ENCODE data around the gene RCBTB2.

The RCBTB2 gene

DNA sequence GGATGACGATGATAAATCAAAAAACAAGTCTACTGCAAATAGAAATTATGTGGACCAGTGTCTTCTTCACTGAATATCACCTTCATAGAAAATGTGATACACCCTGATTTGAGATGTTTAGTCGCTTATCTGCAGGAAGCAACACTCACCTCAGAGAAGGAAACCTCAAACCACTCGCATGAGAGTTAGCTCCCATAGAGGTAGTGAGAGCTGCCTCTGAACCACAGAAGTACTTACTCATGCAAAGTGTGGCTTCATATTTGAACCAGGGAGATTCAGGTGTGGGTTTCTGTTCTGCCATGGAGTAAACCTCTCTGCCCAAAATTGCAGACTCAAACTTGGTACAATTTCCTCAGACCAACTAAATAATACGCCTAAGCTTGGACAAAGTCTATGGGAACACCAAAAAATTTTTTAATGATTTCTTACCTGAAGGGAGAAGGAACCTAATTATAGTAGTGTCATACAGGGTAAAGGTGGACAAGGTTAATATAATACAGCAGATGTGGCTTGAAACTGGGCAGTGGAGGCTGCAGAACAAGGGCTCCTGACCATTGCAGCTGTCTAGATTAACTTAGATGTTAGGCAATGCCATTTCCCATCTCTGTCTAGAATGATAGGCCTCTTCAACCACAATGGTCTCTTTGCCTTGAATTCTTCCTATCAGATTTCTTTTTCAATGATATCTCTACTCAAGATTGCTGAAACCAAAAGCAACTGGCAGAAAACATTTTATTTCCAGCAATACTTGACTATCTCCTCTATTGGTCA, 29.6 kb upstream of the RCBTB2 start:
- DNase-seq: no peak

DNA sequence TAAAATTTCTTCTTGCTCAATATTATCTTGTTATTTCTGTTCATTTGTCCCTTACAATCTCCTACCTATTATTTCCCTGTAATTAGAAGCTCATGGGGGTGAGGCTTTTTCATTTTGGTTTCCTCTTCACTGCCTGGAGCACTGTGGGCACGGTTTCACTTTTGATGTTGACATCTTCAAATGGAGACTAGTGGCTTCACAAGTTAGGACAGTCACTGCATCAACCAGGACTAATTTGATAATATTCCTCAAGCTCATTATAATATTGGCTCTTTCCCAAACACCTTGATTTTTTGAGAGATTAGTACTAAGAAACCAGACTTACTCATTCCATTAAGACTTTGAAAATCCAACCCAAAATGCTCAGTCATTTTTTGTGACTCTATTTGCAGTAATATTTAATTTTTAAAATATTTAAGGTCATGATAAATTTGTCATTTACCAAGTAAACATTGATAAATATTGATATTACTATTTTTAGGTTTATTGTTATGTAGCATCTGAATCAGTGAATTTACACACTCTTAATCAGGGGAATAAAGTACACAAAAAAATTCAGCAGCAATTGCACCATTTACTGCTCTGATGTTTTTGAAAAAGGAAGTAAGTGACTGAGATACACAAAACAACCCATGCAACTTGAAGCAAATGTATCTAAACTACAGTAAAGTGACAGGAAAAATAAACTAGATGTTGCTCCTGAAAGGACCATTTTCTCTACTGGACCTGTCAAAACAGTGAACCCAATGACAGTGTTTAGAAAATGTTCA, 28.8 kb upstream of the RCBTB2 start:
- DNase-seq: no peak

DNA sequence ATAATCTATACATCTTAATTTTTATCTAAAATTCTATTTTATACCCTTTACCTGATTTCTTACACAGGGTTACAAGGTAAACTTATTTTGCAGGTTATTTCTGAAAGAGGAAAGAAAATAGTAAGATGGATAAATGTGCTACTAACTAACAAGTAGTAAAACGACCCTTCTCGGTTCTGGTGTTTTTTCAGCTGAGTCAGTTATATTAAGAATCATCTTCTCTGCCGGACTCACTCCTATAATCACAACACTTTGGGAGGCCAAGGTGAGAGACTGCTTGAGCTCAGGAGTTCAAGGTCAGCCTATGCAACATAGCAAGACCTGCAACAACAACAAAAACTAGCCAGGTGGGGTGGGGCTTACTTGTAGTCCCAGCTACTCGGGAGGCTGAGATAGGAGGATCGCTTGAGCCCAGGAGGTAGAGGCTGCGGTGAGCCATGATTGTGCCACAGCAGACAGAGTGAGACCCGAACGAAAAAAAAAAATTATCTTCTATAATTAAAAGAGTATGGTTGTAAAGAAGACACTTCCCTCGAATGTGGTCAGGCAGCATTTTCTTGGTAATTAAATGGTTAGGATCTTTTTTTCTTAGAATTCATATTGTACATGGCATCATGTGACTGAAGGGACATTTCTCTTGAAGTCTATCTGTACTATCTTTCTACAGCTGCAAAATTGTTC, 27.9 kb upstream of the RCBTB2 start:
- no peak for DNase-seq

DNA sequence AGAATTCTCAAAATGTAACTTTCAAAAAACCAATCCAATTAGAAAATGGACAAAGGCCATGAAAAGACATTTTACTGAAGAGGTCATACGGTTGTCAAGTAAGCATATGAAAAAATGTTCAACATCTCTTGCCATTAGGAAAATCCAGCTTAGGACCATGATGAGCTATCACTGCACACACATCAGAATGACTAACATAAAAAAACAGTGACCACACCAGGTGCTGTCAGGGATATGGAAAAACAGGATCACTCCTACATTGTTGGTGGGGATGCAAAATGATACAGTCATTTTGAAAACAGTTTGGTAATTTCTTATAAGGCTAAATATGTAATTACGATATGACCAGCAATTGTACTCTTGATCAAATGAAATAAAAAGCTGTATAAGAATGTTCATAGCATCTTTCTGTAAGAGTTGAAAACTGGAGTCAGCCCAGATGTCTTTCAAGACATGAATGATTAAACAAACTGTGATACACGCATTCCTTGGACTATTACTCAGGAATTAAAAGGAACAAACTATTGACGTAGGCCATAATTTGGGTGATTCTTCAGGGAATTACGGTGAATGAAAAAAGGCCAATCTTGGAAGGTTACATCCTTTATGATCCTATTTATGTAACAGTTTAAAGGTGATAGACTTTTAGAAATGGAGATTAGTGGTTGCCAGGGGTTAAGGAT, 26.9 kb upstream of the RCBTB2 start:
- DNase-seq: no peak

DNA sequence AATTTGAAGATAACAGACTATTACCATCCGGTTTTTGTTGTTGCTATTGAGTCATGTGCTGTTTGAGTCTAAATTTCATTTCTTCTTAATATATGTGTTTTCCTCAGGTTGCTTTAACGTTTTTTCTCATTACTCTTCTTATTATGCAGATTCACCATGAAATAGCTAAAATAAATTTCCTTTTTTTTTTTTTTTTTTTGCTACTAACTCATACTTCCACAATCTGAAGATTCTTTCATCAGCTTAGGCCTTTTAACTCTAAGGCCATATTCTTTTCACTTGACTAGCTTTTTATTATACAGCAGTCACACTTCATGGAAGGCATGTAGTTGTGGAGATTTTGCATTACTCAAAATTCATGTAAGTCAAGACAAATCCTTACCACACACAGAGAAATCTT, 23.9 kb upstream of the RCBTB2 start:
- no peak for DNase-seq

DNA sequence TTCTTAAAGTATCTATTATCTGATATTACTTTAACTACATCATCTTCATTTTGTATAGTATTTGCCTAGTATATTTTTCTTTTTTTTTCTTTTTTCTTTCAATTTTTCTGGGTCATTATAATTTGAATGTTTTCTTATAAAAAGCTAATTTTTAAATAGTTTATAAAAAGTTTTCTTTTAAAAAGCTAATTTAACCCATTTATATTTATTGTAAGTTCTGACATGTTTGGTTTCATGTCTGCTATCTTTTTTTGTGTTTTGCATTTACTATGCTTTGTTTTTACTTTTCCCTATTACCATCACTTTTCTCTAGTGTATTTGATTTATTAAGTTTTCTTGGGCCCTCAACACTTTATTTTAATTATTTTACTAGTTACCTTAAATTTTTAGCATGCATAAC, 22.6 kb upstream of the RCBTB2 start:
- no peak for DNase-seq

DNA sequence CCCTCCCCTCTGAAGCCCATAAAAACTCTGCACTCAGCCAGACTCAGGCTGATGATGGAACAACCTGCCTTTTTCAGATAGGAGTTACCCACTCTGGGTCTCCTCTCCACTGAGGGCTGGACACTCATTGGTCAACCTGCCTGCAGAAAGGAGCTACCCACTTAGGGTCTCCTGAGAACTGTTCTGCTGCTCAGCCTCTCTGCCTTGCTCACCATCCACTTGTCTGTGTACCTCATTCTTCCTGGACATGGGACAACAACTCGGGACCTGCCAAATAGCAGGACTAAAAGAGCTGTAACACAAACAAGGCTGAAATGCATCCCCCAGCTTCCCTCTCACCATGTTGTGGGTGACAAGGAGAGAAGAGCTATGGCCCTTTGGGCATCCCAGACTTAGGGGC, 18.4 kb upstream of the RCBTB2 start:
- DNase-seq: no peak

DNA sequence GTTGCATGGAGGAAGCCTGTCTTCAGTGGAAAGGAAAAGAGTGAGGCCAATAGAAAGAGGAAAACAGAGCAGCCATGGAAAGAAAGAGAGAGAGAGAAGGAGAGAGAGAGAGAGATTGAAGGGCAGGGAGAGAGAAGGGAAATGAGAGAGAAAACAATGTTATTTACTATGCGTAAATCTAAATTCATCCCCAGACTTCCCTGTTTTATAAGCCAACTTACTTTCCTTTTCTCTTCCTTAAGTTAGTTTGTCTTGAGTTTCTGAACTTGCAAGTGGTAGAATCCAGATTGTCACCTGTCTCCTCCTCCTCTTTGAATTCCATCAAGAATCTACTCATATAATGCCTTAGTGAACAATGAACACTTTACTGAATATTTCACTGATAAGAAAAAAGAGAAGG, 16.8 kb upstream of the RCBTB2 start:
- DNase-seq: no peak

DNA sequence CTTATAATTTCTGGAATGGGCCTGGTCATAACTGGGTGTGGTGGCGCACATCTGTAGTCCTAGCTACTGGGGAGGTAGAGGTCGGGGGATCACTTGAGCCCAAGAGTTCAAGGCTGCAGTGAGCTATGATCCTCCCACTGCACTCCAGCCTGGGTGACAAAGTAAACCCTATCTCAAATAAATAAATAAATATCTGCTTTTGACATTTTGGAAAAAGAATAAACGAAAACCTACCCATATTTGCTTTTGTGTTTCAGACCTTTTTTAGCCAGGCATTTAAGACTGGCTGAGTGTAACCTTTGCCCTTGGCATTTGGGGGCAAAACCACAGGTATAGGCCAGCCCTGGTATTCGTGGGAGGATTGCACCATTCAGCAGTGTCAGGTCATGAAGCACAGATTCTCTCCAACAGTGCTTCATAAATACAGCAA, 14.8 kb upstream of the RCBTB2 start:
- DNase-seq: no peak

DNA sequence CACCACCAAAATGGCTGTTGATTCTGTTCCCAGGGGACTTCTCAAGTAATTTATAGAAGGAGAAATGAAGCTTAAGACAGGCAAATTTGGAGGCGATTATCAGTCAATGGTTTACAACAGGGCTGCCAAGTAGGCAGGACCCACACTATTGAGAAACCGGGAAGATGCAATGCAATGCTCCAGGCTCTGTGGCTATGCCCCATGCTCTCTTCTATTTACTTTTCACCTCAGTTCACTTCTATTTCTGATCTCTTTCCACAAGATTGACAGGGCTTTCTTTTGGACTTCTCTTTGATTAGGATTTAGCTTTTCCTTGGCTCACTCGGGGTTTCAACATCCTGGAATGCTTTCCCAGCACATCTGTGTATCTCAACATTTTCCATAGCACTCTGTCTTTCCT, 12.7 kb upstream of the RCBTB2 start:
- no peak for DNase-seq

DNA sequence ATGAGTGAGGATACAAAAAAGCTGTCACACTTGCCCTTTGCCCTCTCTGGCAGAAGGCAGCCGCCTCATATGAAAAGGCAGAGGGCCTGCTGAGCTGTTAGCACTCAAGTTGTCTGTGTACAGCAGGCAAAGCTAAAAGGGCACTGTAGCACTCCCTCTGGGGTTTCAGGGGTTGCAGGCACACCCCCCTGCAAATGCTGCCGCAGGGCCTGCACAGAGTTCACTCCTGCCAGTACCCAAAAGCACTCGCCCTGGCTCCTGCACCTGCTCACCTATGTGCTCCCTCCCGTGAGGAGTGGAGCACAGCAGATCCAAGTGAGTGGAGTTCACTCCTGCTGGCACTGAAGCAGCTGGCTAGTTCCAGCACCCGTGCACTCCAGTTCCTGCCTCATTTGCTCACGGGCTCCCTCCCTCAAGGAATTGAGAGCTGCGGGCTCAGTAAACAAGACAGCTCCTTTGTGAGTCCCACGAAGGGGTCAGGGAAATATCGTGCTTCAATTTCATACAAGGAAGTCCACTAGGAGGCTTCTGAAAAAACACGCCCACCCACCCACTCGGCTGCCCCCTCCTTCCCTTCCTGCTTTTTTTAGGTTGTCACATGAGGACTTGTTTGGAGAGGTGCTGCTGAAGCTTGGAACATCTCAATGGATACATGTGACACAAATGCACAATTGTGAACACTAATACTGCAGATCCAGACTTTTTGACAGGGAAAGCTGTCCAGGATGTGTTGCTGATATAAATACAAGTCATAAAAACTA, 9.9 kb upstream of the RCBTB2 start:
- no peak for DNase-seq

DNA sequence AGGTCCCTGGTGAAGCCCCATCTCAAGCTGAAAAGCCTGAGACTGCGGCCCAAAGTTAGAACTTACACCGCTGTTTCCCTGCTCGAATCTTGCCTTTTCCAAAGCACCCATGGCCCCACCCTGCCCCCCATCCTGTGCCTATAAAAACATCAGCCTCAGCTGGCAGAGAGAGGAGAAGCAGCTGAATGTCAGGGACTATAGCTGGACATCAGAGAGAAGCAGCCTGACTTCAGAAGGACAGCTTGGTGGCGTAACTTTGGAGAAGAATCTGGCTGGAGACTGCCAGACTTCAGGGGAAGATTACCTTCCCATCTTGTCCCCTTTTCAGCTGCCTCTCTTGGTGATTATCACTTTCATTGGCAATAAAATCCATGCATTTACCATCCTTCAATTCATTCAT, 9.3 kb upstream of the RCBTB2 start:
- DNase-seq: no peak

DNA sequence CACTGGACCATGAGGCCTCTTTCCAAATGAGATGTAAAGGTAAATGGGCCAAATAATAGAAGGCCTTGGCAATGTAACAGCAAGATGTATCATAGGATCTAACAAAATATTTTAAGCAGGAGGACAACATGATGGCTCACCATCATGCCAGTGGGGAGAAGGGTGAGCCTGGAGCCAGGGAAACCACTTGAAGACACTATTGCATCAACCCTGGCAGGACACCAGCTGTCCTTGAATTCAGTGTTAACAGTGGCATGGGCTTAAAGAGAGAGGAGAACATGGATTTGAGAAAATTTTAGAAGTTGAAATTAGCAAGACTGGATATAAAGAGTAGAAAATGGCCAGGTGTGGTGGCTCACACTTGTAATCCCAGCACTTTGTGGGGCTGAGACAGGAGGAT, 6.7 kb upstream of the RCBTB2 start:
- no peak for DNase-seq

DNA sequence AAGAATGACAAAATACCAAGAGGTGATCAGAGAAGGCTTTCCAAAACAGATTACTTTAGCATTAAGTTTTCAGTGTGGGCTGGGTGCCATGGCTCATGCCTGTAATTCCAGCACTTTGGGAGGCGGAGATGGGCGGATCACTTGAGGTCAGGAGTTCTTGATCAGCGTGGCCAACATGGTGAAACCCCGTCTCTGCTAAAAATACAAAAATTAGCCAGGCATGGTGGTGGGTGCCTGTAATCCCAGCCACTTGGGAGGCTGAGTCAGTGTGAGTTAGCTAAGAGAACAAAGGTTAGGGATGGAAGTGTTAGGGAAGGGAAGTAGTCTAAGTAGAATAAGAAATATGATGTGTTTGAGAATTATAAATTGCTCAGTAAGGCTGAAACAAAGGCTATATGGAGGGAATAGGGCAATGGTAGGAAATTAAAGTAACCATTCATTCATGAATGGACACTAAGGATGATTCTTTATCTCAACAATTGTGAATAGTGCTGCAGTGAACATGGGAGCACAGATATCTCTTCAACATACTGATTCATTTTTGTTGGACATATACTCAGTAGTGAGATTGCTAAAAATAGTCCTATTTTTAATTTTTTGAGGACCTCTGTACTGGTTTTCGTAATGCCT, 3.9 kb upstream of the RCBTB2 start:
- DNase-seq: no peak

DNA sequence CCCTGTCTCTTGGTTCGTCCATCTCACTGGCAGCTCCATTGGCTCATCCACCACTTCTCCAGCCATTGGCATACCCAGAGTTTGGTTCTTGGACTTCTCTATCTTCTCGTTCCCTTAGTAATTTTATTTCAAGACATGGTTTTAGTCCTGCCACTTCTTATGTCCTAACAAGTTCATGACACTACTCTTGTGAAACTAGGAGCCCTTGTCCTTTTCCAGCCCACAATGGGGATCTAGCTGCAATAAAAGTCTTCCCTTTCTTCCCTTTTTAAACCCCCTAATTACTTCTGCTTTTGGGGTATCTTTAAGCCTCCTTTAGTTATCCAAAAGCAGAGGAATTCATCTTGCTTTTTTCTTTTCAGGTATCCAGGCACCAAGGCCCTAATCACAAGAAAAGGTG, 2.9 kb upstream of the RCBTB2 start:
- DNase-seq: no peak

DNA sequence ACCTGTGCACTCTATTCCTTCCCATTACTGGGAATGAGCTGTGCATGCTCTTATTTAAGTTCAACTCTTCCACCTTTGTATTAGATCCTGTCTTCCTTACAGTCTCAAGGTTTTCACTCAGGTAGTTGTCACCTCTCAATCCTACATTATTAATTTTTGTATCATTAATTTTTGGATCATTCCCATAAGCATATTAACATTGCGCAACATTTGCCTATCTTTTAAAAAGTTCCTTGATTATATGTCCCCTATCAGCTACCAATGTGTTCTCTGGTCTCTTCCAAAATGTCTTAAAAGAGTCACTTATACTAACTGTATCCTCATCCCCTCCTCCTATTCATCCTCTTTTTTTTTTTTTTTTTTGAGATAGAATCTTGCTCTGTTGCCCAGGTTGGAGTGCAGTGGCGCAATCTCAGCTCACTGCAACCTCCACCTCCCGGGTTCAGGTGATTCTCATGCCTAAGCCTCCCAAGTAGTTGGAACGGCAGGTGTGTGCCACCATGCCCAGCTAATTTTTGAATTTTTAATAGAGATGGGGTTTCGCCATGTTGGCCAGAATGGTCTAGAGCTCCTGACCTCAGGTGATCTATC, 2.1 kb upstream of the RCBTB2 start:
- DNase-seq: no peak

DNA sequence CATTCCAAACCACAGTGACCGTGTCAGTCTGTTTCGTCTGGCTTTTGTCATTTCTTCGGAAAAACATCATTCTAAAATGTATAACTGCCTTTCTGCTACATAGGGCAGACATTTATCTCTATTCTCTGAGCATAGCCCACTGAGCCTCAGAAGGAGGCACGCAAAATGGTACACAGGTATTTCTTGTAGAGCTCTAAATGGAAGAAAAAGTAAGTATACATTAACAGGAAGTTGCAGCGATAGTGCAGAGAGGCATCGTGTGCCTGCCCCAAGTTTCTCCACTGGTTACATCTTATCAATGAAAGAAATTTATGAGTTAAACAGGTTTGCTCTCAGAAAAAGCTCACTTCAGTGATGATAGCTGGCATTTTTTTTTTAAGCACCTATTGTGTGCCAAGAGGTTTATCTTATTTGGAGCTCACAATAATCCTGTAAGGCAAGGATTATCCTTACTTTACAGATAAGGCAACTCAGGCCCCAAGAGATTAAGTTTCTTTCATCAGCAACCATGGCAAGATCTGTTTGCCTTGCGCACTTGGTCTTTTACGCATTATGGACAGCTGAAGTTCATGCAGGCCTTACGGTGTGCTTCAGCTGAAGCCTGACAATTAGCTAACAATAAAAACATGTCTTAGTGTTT, 1.2 kb upstream of the RCBTB2 start:
- no peak for DNase-seq

DNA sequence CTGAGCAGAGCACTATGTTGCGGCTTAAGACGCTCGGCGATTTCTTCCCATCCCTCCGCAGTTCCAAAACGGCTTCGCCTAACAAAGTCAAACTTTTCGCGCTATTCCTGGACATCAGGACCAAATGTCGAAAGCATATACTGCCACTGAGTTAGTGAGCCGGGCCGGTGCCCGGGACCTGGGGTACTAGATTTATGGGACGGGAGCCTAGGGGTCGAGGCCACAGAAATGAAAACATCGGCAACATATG, 699 bp downstream of the RCBTB2 start:
- no peak for DNase-seq

DNA sequence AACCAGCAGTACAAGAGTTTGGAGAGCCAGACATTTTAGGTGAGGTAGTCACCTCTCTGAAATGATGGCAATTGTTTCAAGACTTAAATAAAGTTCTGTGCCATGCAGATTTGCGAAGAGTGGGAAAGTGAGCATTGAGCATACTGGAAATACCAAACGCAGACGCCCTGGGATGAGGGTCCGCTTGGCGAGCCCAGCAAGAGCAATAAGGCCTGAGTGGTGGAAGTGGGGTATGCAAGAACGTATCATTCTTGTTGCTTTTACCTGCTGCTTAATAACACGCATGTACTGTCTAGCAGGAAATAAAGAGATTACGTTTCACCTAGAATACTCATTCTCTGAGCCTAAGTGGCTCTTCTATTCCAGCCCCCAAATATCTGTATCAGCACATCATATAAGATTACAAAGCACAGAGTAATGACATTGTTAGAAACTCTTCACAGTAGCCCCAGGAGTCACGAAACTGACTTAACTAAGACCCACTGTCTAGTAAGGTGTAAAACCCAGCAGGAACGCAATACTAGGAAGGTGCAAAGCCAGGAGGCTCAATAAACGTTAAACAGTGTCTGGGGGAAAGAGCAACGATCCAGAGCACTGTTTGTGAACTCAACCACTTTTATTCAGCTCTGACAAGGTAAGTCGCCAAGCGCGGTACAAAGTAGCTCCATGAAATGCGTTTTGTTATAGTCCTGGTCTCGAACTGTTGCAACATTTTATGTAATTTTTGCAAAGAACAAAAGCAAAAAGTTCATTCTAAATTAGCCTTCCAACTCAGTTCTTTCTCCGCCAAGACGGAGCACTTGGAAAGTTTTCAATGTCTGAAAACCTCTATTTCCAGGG, 1.2 kb downstream of the RCBTB2 start:
- DNase-seq: no peak

DNA sequence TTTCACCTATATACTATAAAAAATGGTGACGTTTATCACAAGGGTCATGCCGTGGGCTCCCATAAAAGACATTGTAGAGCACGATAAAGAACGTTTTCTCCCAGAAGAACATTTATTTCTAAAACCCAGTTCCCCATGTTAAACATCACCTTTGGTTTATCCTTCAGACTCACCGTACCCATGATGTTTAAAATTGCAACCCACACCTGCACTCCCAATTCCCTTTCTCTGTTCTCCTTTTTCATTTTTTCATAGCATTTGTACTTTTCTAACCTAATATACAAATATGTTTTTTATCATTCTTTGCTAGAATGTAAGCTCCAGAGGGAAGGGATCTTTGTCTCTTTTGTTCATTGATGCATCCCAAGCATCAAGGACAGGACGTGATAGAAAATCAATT, 2.0 kb downstream of the RCBTB2 start:
- no peak for DNase-seq

DNA sequence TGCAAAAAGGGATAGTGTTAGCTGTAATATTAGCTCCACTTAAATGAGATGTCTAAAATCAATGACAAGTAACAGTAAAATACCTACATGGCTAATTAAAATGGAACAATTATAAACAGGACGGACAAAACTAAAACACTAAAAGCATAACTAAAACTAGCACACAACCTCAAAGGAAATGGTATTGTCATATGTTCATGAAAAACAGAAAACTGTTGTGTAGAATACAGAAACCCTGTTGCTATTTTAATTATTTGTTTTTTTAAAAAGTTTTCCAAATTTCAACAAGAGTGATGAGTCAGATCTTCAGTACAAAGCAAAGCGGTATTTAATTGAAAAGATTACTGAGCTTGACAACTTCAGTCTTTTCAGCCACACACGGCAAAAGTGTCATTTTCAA, 4.2 kb downstream of the RCBTB2 start:
- no peak for DNase-seq

Measured in NCI-H510A treated with DMSO at 0.1 percent for 48 hours (cell line).